Ovary (tissue), 3 donors: ENCODE data around the gene ACOT7.

Experiments
- EP300 ChIP-seq: sonication (generic); formaldehyde crosslinking; IDR thresholded peaks from one replicate; pipeline ENCODE4 v1.6.1; 2017; ENCODE audit warnings: antibody characterized with exemption
- POLR2A ChIP-seq: fragments of 450-650 bp; IDR thresholded peaks from one replicate; pipeline ENCODE4 v1.6.1; 2017; ENCODE audit warnings: antibody characterized with exemption, mild to moderate bottlenecking, moderate library complexity
- TF ChIP-seq, protein P1 (sequence below), 3 donors: fragments of 450-650 bp in 2 of 3; fragments of 200-600 bp in 1 of 3; IDR thresholded peaks; one replicate each; pipeline versions ENCODE4 v1.5.1 to v1.8.0; 2016 to 2022; ENCODE audit warnings: antibody characterized with exemption in 3 of 3, mild to moderate bottlenecking in 1 of 3
- donor health status: DM: no; HTN: no; CAD: no.

DNA sequence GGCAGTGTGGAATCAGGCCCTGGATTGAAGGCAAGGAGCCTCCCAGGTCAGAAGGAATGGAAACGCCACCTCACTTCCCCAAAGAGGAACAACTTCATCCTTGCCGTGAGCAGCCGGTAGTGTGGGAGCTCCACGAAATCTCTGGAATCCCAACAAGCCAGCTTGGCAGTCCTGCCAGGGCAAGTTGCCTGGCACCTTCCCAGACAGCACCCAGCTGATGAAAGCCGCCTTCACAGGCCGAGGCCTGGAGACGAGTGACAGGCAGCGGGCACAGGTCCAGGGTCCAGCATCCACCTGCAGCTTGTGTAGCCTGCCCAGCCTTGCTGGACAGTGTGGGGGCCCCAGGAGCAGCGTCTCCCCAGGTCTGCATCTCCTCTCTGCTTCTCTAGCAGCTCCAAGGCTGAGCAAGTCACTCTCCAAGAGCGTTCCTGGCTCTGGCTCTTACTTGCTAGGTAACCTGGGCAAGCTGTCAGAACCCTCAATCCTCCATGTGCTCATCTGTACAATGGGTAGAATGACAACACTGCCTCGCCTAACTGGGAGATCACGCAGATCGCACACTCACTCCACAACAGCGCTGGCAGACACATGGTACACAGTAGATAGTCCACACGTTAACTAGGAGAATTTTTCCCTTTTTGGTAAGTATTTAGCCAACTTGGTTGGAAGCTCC lies 43.0 kb downstream of the ACOT7 start:
- TF ChIP-seq POLR2A: no peak
- TF ChIP-seq, protein P1, sequence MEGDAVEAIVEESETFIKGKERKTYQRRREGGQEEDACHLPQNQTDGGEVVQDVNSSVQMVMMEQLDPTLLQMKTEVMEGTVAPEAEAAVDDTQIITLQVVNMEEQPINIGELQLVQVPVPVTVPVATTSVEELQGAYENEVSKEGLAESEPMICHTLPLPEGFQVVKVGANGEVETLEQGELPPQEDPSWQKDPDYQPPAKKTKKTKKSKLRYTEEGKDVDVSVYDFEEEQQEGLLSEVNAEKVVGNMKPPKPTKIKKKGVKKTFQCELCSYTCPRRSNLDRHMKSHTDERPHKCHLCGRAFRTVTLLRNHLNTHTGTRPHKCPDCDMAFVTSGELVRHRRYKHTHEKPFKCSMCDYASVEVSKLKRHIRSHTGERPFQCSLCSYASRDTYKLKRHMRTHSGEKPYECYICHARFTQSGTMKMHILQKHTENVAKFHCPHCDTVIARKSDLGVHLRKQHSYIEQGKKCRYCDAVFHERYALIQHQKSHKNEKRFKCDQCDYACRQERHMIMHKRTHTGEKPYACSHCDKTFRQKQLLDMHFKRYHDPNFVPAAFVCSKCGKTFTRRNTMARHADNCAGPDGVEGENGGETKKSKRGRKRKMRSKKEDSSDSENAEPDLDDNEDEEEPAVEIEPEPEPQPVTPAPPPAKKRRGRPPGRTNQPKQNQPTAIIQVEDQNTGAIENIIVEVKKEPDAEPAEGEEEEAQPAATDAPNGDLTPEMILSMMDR (IDR thresholded peaks at IDR 0.05): no peak
- no peak for TF ChIP-seq EP300
